Fibroblast of mammary gland (primary cell): ENCODE measurements around the gene IRAK3.
"Not testable (repeated sequence)": the region's sequence is repeated elsewhere in the genome, so short reads cannot be mapped to it uniquely, and the experiment has no call there.

Source experiments
- DNase-seq: peaks from one replicate; pipeline ENCODE4 v3.0.0-alpha.2; 2010; ENCODE audit warnings: low read depth
- H3K4me3 ChIP-seq: 2 replicates; pipeline ENCODE4 v1.5.1; 2011; ENCODE audit warnings: low read depth, mild to moderate bottlenecking, low read length, moderate library complexity; ENCODE audit not compliant: control insufficient read depth
- TF ChIP-seq, protein P1 (sequence below): conservative IDR thresholded peaks from 2 replicates; pipeline ENCODE4 v1.5.1; 2011; ENCODE audit warnings: low read depth, low read length, inconsistent platforms; ENCODE audit not compliant: control insufficient read depth, insufficient read depth

IRAK3 gene

DNA sequence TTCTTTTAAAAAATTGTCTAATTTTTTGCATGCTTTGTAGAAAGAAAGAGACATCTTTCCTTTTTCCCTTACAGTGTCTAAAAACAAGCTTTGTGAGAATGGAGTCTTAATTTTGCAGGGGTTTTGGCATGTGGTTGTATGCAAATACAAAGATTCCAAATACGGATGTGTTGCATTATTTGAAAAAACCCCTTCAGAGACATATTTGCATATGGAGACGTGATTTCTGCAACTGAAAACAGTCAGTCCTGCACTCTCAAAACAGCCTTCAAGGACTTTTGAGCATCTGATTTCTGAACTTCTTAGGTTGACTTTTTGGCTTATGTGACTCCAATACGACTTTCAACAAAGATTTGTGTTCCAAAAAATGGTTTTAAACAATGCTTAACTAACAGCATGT, 7.8 kb downstream of the IRAK3 start:
- no peak for DNase-seq
- H3K4me3 ChIP-seq, result no peak overlapping the region
- TF ChIP-seq, protein P1, sequence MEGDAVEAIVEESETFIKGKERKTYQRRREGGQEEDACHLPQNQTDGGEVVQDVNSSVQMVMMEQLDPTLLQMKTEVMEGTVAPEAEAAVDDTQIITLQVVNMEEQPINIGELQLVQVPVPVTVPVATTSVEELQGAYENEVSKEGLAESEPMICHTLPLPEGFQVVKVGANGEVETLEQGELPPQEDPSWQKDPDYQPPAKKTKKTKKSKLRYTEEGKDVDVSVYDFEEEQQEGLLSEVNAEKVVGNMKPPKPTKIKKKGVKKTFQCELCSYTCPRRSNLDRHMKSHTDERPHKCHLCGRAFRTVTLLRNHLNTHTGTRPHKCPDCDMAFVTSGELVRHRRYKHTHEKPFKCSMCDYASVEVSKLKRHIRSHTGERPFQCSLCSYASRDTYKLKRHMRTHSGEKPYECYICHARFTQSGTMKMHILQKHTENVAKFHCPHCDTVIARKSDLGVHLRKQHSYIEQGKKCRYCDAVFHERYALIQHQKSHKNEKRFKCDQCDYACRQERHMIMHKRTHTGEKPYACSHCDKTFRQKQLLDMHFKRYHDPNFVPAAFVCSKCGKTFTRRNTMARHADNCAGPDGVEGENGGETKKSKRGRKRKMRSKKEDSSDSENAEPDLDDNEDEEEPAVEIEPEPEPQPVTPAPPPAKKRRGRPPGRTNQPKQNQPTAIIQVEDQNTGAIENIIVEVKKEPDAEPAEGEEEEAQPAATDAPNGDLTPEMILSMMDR, result no peak

DNA sequence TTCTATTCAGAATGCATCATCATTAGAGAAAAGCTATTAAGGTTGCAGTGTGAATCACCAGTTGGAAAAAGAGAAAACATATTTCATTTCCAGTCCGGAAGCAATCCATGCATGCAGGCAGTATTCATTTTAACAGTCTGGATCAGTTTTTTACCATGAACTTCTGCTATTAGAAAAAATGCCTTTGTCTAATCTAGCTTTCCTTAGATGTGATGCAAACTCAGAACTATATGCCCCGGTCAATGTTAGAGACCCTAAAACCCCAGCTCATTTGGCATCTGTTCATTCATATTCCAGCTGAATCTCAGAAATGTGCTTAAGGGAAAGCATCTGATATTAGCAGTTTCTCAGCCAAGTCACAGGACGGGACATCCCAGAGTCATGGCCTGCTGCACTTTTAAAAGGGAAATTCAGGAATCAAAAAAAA, 8.5 kb downstream of the IRAK3 start:
- peak; percentile 50 for DNase-seq
- H3K4me3 ChIP-seq, result no peak overlapping the region
- TF ChIP-seq, protein P1, result no peak

DNA sequence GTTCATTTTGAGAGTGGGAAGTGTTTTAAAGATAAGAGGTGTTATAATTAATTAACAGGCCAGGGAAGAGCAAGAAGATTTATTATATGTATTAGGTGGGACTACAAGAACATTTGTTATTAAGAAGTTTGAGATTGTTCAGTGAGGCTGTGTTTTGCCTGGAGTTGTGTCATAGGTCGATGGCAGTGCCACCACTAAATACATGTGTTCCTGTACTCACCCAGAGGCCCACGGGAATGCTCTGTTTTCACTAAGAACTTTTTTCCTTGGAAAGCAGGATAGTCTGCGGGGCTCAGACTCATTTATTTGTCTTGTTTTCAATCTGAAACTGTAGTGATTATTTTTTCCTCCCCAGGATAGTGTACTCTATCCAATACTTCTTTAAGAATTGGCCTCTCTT, 10.1 kb downstream of the IRAK3 start:
- no peak overlapping the region for H3K4me3 ChIP-seq
- DNase-seq, result no peak
- TF ChIP-seq, protein P1, result no peak

DNA sequence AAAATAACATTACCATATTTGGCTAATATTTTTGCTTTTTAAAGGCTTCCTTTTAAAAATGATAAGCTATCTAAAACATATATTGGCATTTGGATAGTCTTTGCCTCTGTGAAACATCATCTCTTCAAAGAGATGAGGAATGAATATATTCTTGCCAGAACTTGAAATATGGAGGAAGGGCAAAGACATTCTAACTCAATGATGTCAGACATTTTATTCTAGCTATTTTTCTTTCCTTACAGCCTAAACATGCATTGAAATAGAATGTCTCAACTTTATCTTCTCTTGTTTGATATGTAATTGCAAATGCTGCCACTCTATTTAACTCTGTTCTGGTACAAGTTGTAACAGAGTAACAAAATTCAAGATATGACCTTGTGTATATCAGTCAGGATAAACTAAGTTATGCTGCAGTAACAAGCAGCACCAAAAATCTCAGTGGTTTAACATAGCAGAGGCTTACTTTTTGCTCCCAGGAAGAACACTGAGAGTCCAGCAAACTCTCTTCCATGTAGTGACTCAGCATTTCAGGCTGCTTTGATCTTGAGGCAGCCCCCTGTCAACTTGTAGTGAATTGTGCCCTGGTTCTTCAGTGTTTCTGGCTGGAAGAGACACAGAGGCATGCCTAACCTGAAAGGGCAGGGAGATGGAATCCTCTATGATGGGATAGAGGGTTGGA, 11.0 kb downstream of the IRAK3 start:
- peak; percentile 23 for DNase-seq
- no peak overlapping the region for H3K4me3 ChIP-seq
- TF ChIP-seq, protein P1, result no peak

DNA sequence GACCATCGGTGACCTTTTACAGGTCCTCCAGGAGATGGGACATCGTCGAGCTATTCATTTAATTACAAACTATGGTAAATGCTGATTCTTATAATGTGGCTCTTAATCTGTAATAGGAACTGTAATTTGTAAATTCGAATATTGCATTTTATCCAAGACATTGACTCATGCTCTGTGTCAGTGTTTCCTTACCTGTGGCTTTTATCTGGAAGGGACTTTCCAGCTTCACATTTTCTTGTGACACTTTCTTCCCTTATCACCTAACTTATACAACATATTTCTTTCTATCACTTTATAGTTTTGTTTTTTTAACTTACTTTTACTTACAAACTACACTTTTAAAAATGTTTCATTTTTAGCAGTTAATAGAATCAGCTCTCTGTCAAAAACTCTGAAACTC, 14.8 kb downstream of the IRAK3 start:
- DNase-seq, result no peak
- TF ChIP-seq, protein P1, result no peak
- H3K4me3 ChIP-seq, result no peak overlapping the region

DNA sequence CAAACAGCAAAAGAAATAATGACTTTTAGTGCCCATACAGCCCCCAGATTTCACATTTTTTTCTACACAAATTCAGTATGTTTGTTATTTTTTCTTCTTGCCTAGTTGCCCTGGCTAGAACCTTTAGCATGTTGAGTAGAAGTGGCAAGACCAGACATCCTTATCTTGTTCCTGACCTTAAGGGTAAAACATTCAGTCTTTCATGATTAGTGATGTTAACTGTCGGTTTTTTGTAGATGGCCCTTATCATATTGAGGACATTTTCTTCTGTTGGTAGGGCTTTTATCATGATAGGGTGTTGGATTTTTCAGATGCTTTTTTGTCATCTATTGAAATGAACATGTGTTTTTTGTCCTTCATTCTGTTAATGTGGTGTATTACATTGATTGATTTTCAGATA, 17.1 kb downstream of the IRAK3 start:
- no peak for DNase-seq
- no peak overlapping the region for H3K4me3 ChIP-seq
- TF ChIP-seq, protein P1, result no peak

DNA sequence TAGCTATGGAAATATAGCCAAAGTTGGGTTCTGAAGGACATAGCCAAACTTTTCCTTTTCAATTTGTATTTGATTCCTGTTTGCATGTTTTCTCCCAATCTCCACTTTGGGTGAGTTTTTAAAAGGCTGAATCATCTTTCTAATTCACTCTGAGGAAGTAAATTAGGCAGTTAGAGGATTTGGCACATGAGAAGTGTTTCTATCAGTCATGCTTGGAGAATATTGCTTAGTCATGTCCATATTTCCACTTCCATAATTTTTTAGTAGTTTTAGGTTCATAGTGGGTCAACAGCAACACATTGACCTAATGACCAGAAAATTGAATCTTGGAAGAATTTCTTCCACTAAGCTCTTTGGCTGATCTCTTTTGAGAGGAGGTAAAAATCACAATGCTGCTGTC, 21.8 kb downstream of the IRAK3 start:
- peak; percentile 56 for DNase-seq
- TF ChIP-seq, protein P1, result no peak
- H3K4me3 ChIP-seq, result no peak overlapping the region

DNA sequence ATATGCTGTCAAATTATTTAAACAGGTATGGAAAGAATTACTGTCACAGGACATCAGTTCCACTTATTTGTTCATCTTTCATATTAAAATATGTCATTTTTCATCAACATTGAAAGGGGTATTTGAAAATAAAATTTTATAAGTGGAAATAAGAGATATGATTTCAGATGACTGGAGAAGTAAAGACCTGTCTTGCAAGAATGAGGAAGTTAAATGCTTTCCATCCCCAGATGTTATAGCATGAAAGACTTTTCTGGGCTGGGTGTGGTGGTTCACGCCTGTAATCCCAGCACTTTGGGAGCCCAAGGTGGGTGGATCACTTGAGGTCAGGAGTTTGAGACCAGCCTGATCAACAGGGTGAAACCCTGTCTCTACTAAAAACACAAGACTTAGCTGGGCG, 22.6 kb downstream of the IRAK3 start:
- not testable (repeated sequence) for H3K4me3 ChIP-seq, DNase-seq

DNA sequence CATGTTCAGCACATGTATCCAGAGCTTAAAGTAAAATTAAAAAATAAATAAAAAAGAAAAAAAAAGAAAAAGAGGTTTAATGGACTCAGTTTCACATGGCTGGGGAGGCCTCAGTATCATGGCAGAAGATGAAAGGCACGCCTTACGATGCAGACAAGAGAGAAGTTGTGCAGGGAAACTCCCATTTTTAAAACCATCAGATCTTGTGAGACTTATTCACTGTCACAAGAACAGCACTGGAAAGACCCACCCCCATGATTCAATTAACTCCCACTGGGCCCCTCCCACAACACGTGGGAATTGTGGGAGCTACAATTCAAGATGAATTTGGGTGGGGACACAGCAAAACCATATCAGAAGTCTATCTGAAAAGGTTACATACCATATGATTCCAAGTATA, 24.0 kb downstream of the IRAK3 start:
- not testable (repeated sequence) for DNase-seq, H3K4me3 ChIP-seq
